ENCODE data around the gene CTRL.
"Not testable (repeated sequence)": the region's sequence is repeated elsewhere in the genome, so short reads cannot be mapped to it uniquely, and the experiment has no call there.

The CTRL gene

GRCh38 chr16:67931712-67932461, at the start of gene CTRL:
Gene CTRL (minus strand): TSS chr16:67931862. CDS start chr16:67931852, 10 bp downstream.
- TF ChIP-seq, protein P1, sequence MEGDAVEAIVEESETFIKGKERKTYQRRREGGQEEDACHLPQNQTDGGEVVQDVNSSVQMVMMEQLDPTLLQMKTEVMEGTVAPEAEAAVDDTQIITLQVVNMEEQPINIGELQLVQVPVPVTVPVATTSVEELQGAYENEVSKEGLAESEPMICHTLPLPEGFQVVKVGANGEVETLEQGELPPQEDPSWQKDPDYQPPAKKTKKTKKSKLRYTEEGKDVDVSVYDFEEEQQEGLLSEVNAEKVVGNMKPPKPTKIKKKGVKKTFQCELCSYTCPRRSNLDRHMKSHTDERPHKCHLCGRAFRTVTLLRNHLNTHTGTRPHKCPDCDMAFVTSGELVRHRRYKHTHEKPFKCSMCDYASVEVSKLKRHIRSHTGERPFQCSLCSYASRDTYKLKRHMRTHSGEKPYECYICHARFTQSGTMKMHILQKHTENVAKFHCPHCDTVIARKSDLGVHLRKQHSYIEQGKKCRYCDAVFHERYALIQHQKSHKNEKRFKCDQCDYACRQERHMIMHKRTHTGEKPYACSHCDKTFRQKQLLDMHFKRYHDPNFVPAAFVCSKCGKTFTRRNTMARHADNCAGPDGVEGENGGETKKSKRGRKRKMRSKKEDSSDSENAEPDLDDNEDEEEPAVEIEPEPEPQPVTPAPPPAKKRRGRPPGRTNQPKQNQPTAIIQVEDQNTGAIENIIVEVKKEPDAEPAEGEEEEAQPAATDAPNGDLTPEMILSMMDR (IDR thresholded peaks at IDR 0.05; ENCODE audit: low read depth, low read length) = no peak

GRCh38 chr16:67979955-67980678, 48.5 kb upstream of the CTRL start, which contains the start of gene DPEP3:
Gene DPEP3 (minus strand): TSS chr16:67980499. CDS start chr16:67980380, 119 bp downstream.
- H3K4me3 ChIP-seq (ENCODE audit: low read depth, low read length) = no peak within 1 kb of the TSS
- TF ChIP-seq, protein P1 (IDR thresholded peaks at IDR 0.05; ENCODE audit: low read depth, low read length) = no peak

More at GRCh38 chr16:67931712-67932461, at the start of gene CTRL:
- no peak within 1 kb of the TSS for H3K4me3 ChIP-seq (ENCODE audit: low read depth, low read length)

- TF ChIP-seq, protein P1 (IDR thresholded peaks at IDR 0.05; ENCODE audit: low read depth, low read length) = no peak
- no peak overlapping the region for H3K4me3 ChIP-seq (ENCODE audit: low read depth, low read length)
These were observed 46.0 kb upstream of the CTRL start for GRCh38 chr16:67977469-67978227.

- TF ChIP-seq, protein P1 (IDR thresholded peaks at IDR 0.05; ENCODE audit: low read depth, low read length) = no peak
- no peak overlapping the region for H3K4me3 ChIP-seq (ENCODE audit: low read depth, low read length)
These were observed 45.3 kb upstream of the CTRL start for GRCh38 chr16:67977005-67977404.

DNA sequence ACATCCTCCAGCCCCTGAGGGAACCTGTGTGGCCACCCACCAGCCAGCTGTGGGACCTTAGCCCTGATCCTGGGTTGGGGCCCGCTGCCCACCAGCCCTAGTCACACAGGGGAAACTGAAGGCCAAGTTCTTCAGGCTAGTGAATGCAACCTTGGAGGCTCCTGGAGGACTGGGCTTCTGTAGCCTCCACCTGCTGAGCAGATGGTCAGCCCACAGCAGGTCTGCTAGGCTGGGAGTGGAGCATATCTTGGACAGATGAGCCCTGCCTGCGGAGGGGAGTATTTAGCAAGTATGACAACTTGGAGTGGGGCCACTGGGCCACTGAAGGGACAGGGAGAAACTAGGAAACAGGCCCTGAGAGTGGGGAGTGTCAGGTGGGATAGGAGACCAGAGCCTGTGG, 44.5 kb upstream of the CTRL start:
- TF ChIP-seq, protein P1 (IDR thresholded peaks at IDR 0.05; ENCODE audit: low read depth, low read length) = no peak
- no peak overlapping the region for H3K4me3 ChIP-seq (ENCODE audit: low read depth, low read length)

DNA sequence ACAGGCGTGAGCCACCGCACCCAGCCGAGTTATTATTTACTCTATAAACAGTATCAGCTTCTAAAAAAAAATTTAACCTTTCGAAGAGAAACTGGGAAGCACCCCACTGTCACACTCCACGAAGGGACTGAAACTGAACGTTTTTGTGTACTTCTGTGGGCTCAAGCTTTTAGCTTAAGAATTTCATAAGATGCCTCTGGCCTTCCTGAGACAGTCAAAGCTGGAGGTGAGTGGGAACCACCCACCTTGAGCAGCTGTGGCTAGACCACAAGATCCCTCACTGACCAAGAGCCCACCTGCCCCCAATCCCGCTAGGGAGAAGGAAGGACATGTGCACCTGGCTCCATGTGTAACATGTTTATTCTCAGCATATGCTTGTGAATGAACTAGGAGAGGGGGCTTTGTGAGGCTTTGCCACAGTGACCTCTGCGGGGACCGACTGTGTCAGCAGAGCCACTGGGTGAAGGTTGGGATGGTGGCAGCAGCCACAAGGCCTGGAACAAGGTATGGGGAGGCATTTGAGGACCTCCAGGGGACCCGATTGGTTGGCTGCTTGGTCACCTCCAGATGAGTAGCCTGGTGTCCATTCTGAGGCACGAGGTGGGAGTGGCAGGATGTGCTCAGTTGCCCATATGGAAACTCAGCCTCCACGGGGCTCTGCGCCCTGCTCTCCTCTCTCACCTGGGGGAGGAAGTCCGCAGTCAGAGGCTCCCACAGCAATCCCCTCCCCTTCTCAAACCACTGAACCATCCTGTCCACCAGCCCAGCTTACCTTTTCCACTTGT, 43.9 kb upstream of the CTRL start:
- TF ChIP-seq, protein P1 (IDR thresholded peaks at IDR 0.05; ENCODE audit: low read depth, low read length) = no peak
- H3K4me3 ChIP-seq (ENCODE audit: low read depth, low read length) = no peak overlapping the region

- not testable (repeated sequence) for H3K4me3 ChIP-seq (ENCODE audit: low read depth, low read length)
These were observed 40.6 kb upstream of the CTRL start for GRCh38 chr16:67972285-67972684.
